ENCODE results near the gene F5. TPM values are rescaled to one million over a fixed set of nuclear protein-coding genes. Genes with fewer than 3 reads are reported as not detected.

F5 gene
- total and polyA plus RNA-seq, 10 of the 15 experiments (the other 5 are each of a cell fraction or from before 2014, with no cell fraction given) = under 0.01 to 3.8 (median 0.40) TPM

DNA sequence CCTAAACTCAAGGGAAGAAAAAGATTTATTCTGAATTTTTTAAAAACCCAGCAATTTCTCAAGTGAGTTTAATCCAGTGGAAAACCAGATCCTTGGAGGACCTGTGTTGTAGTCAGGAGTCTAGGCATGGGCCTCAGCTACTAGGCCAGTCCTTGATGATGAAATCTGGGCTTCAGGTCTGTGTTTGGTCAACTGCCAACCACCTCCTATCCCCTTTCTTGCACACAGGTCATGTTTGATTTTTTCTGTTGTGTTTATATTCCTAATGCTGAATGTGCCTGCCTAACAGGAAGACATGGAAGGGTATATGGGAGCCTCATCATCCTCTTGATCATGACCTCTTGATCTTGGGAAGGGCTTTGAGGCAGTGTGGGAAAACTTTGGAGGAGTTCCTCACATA is 62.4 kb downstream of the F5 start (continued):
- TF ChIP-seq, protein P1, sequence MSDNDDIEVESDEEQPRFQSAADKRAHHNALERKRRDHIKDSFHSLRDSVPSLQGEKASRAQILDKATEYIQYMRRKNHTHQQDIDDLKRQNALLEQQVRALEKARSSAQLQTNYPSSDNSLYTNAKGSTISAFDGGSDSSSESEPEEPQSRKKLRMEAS (IDR thresholded peaks at IDR 0.05; ENCODE audit: low read depth, low read length) = no peak
- TF ChIP-seq, protein P2, sequence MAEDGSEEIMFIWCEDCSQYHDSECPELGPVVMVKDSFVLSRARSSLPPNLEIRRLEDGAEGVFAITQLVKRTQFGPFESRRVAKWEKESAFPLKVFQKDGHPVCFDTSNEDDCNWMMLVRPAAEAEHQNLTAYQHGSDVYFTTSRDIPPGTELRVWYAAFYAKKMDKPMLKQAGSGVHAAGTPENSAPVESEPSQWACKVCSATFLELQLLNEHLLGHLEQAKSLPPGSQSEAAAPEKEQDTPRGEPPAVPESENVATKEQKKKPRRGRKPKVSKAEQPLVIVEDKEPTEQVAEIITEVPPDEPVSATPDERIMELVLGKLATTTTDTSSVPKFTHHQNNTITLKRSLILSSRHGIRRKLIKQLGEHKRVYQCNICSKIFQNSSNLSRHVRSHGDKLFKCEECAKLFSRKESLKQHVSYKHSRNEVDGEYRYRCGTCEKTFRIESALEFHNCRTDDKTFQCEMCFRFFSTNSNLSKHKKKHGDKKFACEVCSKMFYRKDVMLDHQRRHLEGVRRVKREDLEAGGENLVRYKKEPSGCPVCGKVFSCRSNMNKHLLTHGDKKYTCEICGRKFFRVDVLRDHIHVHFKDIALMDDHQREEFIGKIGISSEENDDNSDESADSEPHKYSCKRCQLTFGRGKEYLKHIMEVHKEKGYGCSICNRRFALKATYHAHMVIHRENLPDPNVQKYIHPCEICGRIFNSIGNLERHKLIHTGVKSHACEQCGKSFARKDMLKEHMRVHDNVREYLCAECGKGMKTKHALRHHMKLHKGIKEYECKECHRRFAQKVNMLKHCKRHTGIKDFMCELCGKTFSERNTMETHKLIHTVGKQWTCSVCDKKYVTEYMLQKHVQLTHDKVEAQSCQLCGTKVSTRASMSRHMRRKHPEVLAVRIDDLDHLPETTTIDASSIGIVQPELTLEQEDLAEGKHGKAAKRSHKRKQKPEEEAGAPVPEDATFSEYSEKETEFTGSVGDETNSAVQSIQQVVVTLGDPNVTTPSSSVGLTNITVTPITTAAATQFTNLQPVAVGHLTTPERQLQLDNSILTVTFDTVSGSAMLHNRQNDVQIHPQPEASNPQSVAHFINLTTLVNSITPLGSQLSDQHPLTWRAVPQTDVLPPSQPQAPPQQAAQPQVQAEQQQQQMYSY (CRISPR knock-in tag; IDR thresholded peaks at IDR 0.05) = no peak
- TF ChIP-seq SIN3A (IDR thresholded peaks at IDR 0.05; ENCODE audit: low read depth, low read length) (no peak), ASH2L (IDR thresholded peaks at IDR 0.05; ENCODE audit: borderline replicate concordance, low read depth) (no peak), CBFB (IDR thresholded peaks at IDR 0.05; ENCODE audit: low read depth) (no peak), RFX5 (IDR thresholded peaks at IDR 0.05; ENCODE audit: low read depth, low read length) (no peak), ZBED1 (IDR thresholded peaks at IDR 0.05; ENCODE audit: borderline replicate concordance) (no peak)

DNA sequence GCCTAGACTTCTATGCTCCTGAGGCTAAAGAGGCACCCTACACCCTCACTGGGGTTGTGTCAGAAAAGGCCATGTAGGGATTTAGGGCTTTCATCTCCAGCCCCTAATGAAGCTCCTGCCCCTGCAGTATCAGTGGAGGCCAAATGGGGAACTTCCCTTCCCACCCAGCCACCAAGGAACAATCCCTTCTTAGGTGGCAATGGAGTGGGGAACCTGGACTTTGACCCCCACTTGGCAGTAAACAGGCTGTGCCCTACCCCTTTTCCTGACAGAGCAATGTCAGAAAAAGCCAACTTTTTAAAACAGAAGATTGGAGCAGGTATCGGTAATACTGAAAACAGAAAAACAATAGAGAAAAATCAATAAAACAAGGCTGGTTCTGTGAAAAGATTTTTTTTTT is 65.1 kb downstream of the F5 start:
- RAD21 ChIA-PET (ENCODE audit: unreplicated experiment) = no interaction called here
- intact Hi-C loops (cut with micrococcal nuclease; ENCODE audit: unreplicated experiment) = no loop called here
- TF ChIP-seq, protein P3, sequence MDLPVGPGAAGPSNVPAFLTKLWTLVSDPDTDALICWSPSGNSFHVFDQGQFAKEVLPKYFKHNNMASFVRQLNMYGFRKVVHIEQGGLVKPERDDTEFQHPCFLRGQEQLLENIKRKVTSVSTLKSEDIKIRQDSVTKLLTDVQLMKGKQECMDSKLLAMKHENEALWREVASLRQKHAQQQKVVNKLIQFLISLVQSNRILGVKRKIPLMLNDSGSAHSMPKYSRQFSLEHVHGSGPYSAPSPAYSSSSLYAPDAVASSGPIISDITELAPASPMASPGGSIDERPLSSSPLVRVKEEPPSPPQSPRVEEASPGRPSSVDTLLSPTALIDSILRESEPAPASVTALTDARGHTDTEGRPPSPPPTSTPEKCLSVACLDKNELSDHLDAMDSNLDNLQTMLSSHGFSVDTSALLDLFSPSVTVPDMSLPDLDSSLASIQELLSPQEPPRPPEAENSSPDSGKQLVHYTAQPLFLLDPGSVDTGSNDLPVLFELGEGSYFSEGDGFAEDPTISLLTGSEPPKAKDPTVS (IDR thresholded peaks at IDR 0.05; ENCODE audit: low read depth, low read length) = no peak
- TF ChIP-seq TCF7 (IDR thresholded peaks at IDR 0.05; ENCODE audit: borderline replicate concordance) (no peak), SMARCA5 (IDR thresholded peaks at IDR 0.05) (no peak), MEF2A (IDR thresholded peaks at IDR 0.05; ENCODE audit: insufficient read depth, low read depth, low read length) (no peak), HDGF (IDR thresholded peaks at IDR 0.05) (no peak), IRF4 (IDR thresholded peaks at IDR 0.05; ENCODE audit: low read depth, low read length) (no peak), CHD1 (IDR thresholded peaks at IDR 0.05; ENCODE audit: low read depth, low read length) (no peak)
- TF ChIP-seq, protein P4, sequence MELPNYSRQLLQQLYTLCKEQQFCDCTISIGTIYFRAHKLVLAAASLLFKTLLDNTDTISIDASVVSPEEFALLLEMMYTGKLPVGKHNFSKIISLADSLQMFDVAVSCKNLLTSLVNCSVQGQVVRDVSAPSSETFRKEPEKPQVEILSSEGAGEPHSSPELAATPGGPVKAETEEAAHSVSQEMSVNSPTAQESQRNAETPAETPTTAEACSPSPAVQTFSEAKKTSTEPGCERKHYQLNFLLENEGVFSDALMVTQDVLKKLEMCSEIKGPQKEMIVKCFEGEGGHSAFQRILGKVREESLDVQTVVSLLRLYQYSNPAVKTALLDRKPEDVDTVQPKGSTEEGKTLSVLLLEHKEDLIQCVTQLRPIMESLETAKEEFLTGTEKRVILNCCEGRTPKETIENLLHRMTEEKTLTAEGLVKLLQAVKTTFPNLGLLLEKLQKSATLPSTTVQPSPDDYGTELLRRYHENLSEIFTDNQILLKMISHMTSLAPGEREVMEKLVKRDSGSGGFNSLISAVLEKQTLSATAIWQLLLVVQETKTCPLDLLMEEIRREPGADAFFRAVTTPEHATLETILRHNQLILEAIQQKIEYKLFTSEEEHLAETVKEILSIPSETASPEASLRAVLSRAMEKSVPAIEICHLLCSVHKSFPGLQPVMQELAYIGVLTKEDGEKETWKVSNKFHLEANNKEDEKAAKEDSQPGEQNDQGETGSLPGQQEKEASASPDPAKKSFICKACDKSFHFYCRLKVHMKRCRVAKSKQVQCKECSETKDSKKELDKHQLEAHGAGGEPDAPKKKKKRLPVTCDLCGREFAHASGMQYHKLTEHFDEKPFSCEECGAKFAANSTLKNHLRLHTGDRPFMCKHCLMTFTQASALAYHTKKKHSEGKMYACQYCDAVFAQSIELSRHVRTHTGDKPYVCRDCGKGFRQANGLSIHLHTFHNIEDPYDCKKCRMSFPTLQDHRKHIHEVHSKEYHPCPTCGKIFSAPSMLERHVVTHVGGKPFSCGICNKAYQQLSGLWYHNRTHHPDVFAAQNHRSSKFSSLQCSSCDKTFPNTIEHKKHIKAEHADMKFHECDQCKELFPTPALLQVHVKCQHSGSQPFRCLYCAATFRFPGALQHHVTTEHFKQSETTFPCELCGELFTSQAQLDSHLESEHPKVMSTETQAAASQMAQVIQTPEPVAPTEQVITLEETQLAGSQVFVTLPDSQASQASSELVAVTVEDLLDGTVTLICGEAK (IDR thresholded peaks at IDR 0.05; ENCODE audit: borderline replicate concordance) = no peak

More for the DNA sequence above, 65.1 kb downstream of the F5 start:
- no peaks in the 10 kb centered on the region for H3K9me3 ChIP-seq (replicated peaks; ENCODE audit: control insufficient read depth, insufficient read depth, low read length)
- DNase-seq (ENCODE audit: low read depth, low spot score) (no peak), ATAC-seq (no peak), FAIRE-seq (no peak)
- H3K4me3 ChIP-seq = no peak overlapping the region
- SMC1A ChIA-PET (ENCODE audit: uncharacterized antibody, unreplicated experiment) = interaction anchor here (0.7 kb wide), 1 partner anchor 1120 kb away, joined by 3 read pairs; no protein-coding TSS in a partner anchor
- H3K4me1 ChIP-seq (ENCODE audit: control insufficient read depth, insufficient read depth, low read length) = no peaks in the 10 kb centered on the region
- in situ Hi-C loops (cut with MboI) = no loop called here
- H3K9ac ChIP-seq (ENCODE audit: control insufficient read depth, insufficient read depth, low read length) = no peak overlapping the region
- 100% methylated on average over 1 of the region's 1 CpG for WGBS (ENCODE audit: insufficient coverage, insufficient replicate concordance, low lambda C conversion rate, missing lambda C conversion rate)
- H3K4me2 ChIP-seq (ENCODE audit: control insufficient read depth, insufficient read depth) = no peak overlapping the region
- BruUV-seq (replicated peaks) = no TSS peak
- H3K79me2 ChIP-seq (ENCODE audit: control insufficient read depth, insufficient read depth, low read length) = no peaks in the 10 kb centered on the region
- no peak overlapping the region for H3K27ac ChIP-seq (ENCODE audit: control insufficient read depth, insufficient read depth)
- CTCF ChIA-PET = no interaction called here
- H4K20me1 ChIP-seq (ENCODE audit: control insufficient read depth, insufficient read depth) = no peaks in the 10 kb centered on the region
- H3K27me3 ChIP-seq (replicated peaks in 1 of 2; ENCODE audit: control insufficient read depth in 2 of 2, insufficient read depth in 2 of 2, low read length in 1 of 2) = no peaks in the 10 kb centered on the region
- no peak overlapping the region for H2AFZ ChIP-seq (ENCODE audit: control insufficient read depth, low read depth, low read length)
- H3K36me3 ChIP-seq (ENCODE audit: control insufficient read depth in 2 of 2, insufficient read depth in 2 of 2, low read length in 1 of 2) = no peaks in the 10 kb centered on the region
- POLR2A ChIA-PET = no interaction called here

Measured in GM12878 (cell line).